WTC11 (cell line): ENCODE data around the gene PCBP3. TPM values are rescaled to one million over a fixed set of nuclear protein-coding genes. Genes with fewer than 3 reads are reported as not detected.

Experiments
- ATAC-seq: fragments of 200-7000 bp; cut with Tn5 transposase; 2 replicates; pipeline ENCODE4 v1.10.0; 2021; ENCODE audit warnings: mild to moderate bottlenecking, moderate library complexity
- CTCF ChIA-PET: fragments of 300-600 bp; sonication (Branson Sonifier 250); formaldehyde crosslinking; loops from one replicate; lab custom pipeline; 2021; ENCODE audit warnings: antibody characterized with exemption; lab: Charles Lee
- POLR2A ChIA-PET: fragments of 350-600 bp; sonication (Branson Sonifier 250); formaldehyde crosslinking; loops from one replicate; lab custom pipeline; 2021; ENCODE audit warnings: antibody characterized with exemption; lab: Charles Lee
- DNase-seq: peaks from one replicate; pipeline ENCODE4 v3.0.0; 2021; ENCODE audit warnings: low spot score
- H3K27ac Mint-ChIP-seq: 2 replicates; pipeline ENCODE4 v1.8.0; 2021; ENCODE audit warnings: mixed read lengths
- H3K27me3 Mint-ChIP-seq: 2 replicates; pipeline ENCODE4 v1.8.0; 2021; ENCODE audit warnings: low read depth, mild to moderate bottlenecking, moderate library complexity, mixed read lengths
- H3K36me3 Mint-ChIP-seq: 2 replicates; pipeline ENCODE4 v1.8.0; 2021; ENCODE audit warnings: mixed read lengths
- H3K4me1 Mint-ChIP-seq: 2 replicates; pipeline ENCODE4 v1.8.0; 2022; ENCODE audit warnings: mixed read lengths
- H3K4me3 Mint-ChIP-seq: 2 replicates; pipeline ENCODE4 v1.8.0; 2021; ENCODE audit warnings: mild to moderate bottlenecking, moderate library complexity, mixed read lengths
- H3K9me3 Mint-ChIP-seq: 2 replicates; pipeline ENCODE4 v1.8.0; 2021; ENCODE audit warnings: mixed read lengths
- ATF6 ChIP-seq: sonication (generic); formaldehyde crosslinking; IDR thresholded peaks from 2 replicates; pipeline ENCODE4 v1.8.1; 2023; ENCODE audit warnings: mild to moderate bottlenecking, missing genetic modification reagents
- CBFB ChIP-seq: sonication (generic); formaldehyde crosslinking; IDR thresholded peaks from 2 replicates; pipeline ENCODE4 v1.8.1; 2022; ENCODE audit warnings: mild to moderate bottlenecking, low read depth, missing genetic modification reagents
- ERG ChIP-seq: fragments of 250-450 bp; sonication (Bioruptor Pico); IDR thresholded peaks from 2 replicates; pipeline ENCODE4 v1.8.0; 2021; ENCODE audit warnings: mild to moderate bottlenecking
- FOXK1 ChIP-seq: sonication (generic); formaldehyde crosslinking; IDR thresholded peaks from 2 replicates; pipeline ENCODE4 v1.8.0; 2022; ENCODE audit warnings: mild to moderate bottlenecking, moderate library complexity, missing genetic modification reagents
- GABPB1 ChIP-seq: sonication (generic); formaldehyde crosslinking; IDR thresholded peaks from 2 replicates; pipeline ENCODE4 v1.8.1; 2023; ENCODE audit warnings: mild to moderate bottlenecking, missing genetic modification reagents
- HMGA2 ChIP-seq: fragments of 250-450 bp; sonication (Bioruptor Pico); IDR thresholded peaks from 2 replicates; pipeline ENCODE4 v1.4.0; 2021; ENCODE audit warnings: mild to moderate bottlenecking, moderate library complexity
- HMGXB4 ChIP-seq: sonication (generic); formaldehyde crosslinking; IDR thresholded peaks from 2 replicates; pipeline ENCODE4 v1.8.1; 2023; ENCODE audit warnings: mild to moderate bottlenecking, moderate library complexity, missing genetic modification reagents
- JUN ChIP-seq: sonication (generic); formaldehyde crosslinking; IDR thresholded peaks from 2 replicates; pipeline ENCODE4 v1.8.0; 2023; ENCODE audit warnings: mild to moderate bottlenecking, missing genetic modification reagents
- KAT7 ChIP-seq: sonication (generic); formaldehyde crosslinking; IDR thresholded peaks from 2 replicates; pipeline ENCODE4 v1.8.1; 2023; ENCODE audit warnings: missing genetic modification reagents, mild to moderate bottlenecking, borderline replicate concordance
- RORB ChIP-seq: fragments of 250-450 bp; sonication (Bioruptor Pico); IDR thresholded peaks from 2 replicates; pipeline ENCODE4 v1.9.0; 2021; ENCODE audit warnings: mild to moderate bottlenecking
- SOX15 ChIP-seq: fragments of 250-450 bp; sonication (Bioruptor Pico); IDR thresholded peaks from 2 replicates; pipeline ENCODE4 v1.9.0; 2021; ENCODE audit warnings: mild to moderate bottlenecking
- SP1 ChIP-seq: sonication (generic); formaldehyde crosslinking; conservative IDR thresholded peaks from 2 replicates; pipeline ENCODE4 v1.8.1; 2022; ENCODE audit warnings: missing genetic modification reagents
- USF2 ChIP-seq: sonication (generic); formaldehyde crosslinking; IDR thresholded peaks from 2 replicates; pipeline ENCODE4 v1.8.1; 2023; ENCODE audit warnings: mild to moderate bottlenecking, missing genetic modification reagents, moderate library complexity
- ZNF121 ChIP-seq: sonication (generic); formaldehyde crosslinking; IDR thresholded peaks from 2 replicates; pipeline ENCODE4 v1.8.0; 2023; ENCODE audit warnings: missing genetic modification reagents
- ZNF425 ChIP-seq: fragments of 250-450 bp; sonication (Bioruptor Pico); conservative IDR thresholded peaks from 2 replicates; pipeline ENCODE4 v1.9.0; 2021; ENCODE audit warnings: mild to moderate bottlenecking
- total RNA-seq: library from RNA; stranded (reverse); gene quantifications from 3 replicates; pipeline ENCODE4 v1.2.3, GENCODE V29; 2021

The PCBP3 gene
- total RNA-seq, 1 experiment from 2014 or later = 8.5 TPM

- CTCF ChIA-PET = interaction anchor here (0.6 kb wide), 1 partner anchor 1924 kb away, joined by 3 read pairs; no protein-coding TSS in a partner anchor
Measured at GRCh38 chr21:45787371-45787770, 143.8 kb downstream of the PCBP3 start.

More at GRCh38 chr21:45787371-45787770, 143.8 kb downstream of the PCBP3 start:
- no peak for ATAC-seq
- POLR2A ChIA-PET = no interaction called here
- no peak overlapping the region for H3K27ac Mint-ChIP-seq
- H3K36me3 Mint-ChIP-seq = no peaks in the 10 kb centered on the region
- no peaks in the 10 kb centered on the region for H3K4me1 Mint-ChIP-seq
- DNase-seq = no peak
- no peaks in the 10 kb centered on the region for H3K27me3 Mint-ChIP-seq
- TF ChIP-seq SP1 (CRISPR knock-in tag) (no peak), ZNF121 (CRISPR knock-in tag) (no peak), HMGXB4 (CRISPR knock-in tag) (no peak), USF2 (no peak), JUN (CRISPR knock-in tag) (no peak), HMGA2 (CRISPR knock-in tag) (no peak), CBFB (CRISPR knock-in tag) (no peak), FOXK1 (no peak), RORB (no peak), ATF6 (CRISPR knock-in tag) (no peak), ZNF425 (no peak), SOX15 (no peak), GABPB1 (CRISPR knock-in tag) (no peak), KAT7 (CRISPR knock-in tag) (no peak), ERG (no peak)
- no peak overlapping the region for H3K4me3 Mint-ChIP-seq
- peaks cover 8% of the 10 kb centered on the region for H3K9me3 Mint-ChIP-seq
